Body of pancreas (tissue), 4 donors: Measurements from ENCODE around the gene STRBP. TPM values are rescaled to one million over a fixed set of nuclear protein-coding genes. Genes with fewer than 3 reads are reported as not detected.

ENCODE experiments used
- ATAC-seq: fragments of 150-250 bp; one replicate; pipeline ENCODE4 v1.9.1; 2016
- DNase-seq, 4 donors: peaks; one replicate each; pipeline ENCODE4 v3.0.0-alpha.2; 2019
- H3K27ac ChIP-seq, 4 donors: fragments of 200-600 bp; sonication (generic); 1 replicate in 3 of 4; 2 replicates in 1 of 4; pipeline versions ENCODE4 v1.5.1 to v1.6.1; 2016 to 2019; ENCODE audit warnings: mild to moderate bottlenecking in 1 of 4, mixed read lengths in 1 of 4, moderate library complexity in 1 of 4
- H3K27me3 ChIP-seq, 2 donors: fragments of 200-600 bp; sonication (generic); one replicate each; pipeline ENCODE4 v1.6.0; 2016; ENCODE audit warnings: mild to moderate bottlenecking in 1 of 2
- H3K36me3 ChIP-seq, 2 donors: fragments of 200-600 bp; sonication (generic); replicated peaks in 1 of 2; 2 replicates each; pipeline ENCODE4 v1.5.1; 2016; ENCODE audit warnings: low read depth in 2 of 2; ENCODE audit not compliant: insufficient read depth in 1 of 2
- H3K4me1 ChIP-seq: fragments of 200-600 bp; sonication (generic); one replicate; pipeline ENCODE4 v1.6.0; 2016
- H3K4me3 ChIP-seq, 2 donors: fragments of 200-600 bp; sonication (generic); 1 replicate in 1 of 2; 2 replicates in 1 of 2; pipeline ENCODE4 v1.5.1; 2016 to 2019
- H3K9me3 ChIP-seq, 3 donors: fragments of 200-600 bp; sonication (generic); 1 replicate in 2 of 3; 2 replicates in 1 of 3; pipeline ENCODE4 v1.5.1; 2016
- CTCF ChIP-seq, 7 experiments: fragments of 450-650 bp in 4 of 7; fragments of 200-600 bp in 3 of 7; sonication (generic) in 3 of 7; IDR thresholded peaks; one replicate each; pipeline ENCODE4 v1.5.1; 2016 to 2019; ENCODE audit warnings: antibody characterized with exemption in 7 of 7
- POLR2A ChIP-seq, 3 donors: fragments of 450-650 bp; IDR thresholded peaks; one replicate each; pipeline ENCODE4 v1.6.1; 2016; ENCODE audit warnings: antibody characterized with exemption in 3 of 3, mild to moderate bottlenecking in 2 of 3
- WGBS, 2 donors: methylation state at CpG; one replicate each; pipeline ENCODE4 v1.1.5; 2017; 5-methylcytosine and 5-hydroxymethylcytosine counted together
- intact Hi-C: fragments of 100-400 bp; cut with DNase I; formaldehyde crosslinking; loops from one replicate; pipeline ENCODE4 v1.15.1; 2023
- total RNA-seq, 2 donors: library from RNA; depleted of rRNA; stranded (reverse); fragments of >200 nt; gene quantifications; one replicate each; pipeline ENCODE4 v1.1.0, GENCODE V29; 2016

Gene STRBP
- total RNA-seq, 2 donors from 2014 or later = 11.5 to 13.5 TPM

GRCh38 chr9:123150708-123151503 lies 117.5 kb downstream of the STRBP start:
- H3K4me3 ChIP-seq = no peak overlapping the region
- H3K4me1 ChIP-seq = peaks cover 8% of the 10 kb centered on the region
- intact Hi-C loops = no loop called here
- H3K27me3 ChIP-seq = no peaks in the 10 kb centered on the region
- ATAC-seq = no peak
- DNase-seq = no peak
- no peaks in the 10 kb centered on the region for H3K9me3 ChIP-seq
- WGBS, 2 donors = 88 to 91% methylated on average over 5 of the region's 5 CpGs
- no peak for TF ChIP-seq POLR2A (IDR thresholded peaks at IDR 0.05)
- no peak for TF ChIP-seq CTCF (IDR thresholded peaks at IDR 0.05)
- no peaks in the 10 kb centered on the region for H3K36me3 ChIP-seq
- no peak overlapping the region for H3K27ac ChIP-seq

GRCh38 chr9:123149067-123149466 lies 119.3 kb downstream of the STRBP start:
- Histone ChIP-seq H3K4me1 (peaks cover 8% of the 10 kb centered on the region), H3K9me3 (no peaks in the 10 kb centered on the region), H3K27ac (no peak overlapping the region), H3K4me3 (no peak overlapping the region), H3K27me3 (no peaks in the 10 kb centered on the region), H3K36me3 (no peaks in the 10 kb centered on the region)
- ATAC-seq (no peak), DNase-seq (no peak)
- intact Hi-C loops = no loop called here
- WGBS, 2 donors = 6 to 10% methylated on average over 1 of the region's 1 CpG
- TF ChIP-seq CTCF (IDR thresholded peaks at IDR 0.05) (no peak), POLR2A (IDR thresholded peaks at IDR 0.05) (no peak)

DNA sequence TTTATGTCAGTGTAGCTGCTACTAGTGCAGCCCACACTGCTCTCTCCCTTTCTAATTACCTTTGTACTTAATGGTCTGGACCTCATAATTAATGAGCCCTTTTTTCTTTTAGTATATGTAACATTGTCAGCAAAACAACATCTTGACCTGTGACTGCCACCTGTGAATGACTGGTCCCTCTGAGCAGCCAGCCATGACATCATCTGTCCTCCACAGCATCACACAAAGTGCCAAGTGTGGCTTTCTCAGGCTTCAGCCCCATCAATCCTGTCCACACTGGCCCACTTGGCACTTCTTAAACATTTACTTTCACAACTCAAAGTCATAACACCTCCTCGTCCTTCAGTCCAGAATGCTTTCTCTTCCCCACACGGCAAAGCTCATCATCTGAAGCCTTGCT lies 130.2 kb downstream of the STRBP start:
- Histone ChIP-seq H3K36me3 (no peaks in the 10 kb centered on the region), H3K27ac (no peak overlapping the region), H3K4me1 (no peaks in the 10 kb centered on the region), H3K27me3 (no peaks in the 10 kb centered on the region), H3K9me3 (no peaks in the 10 kb centered on the region), H3K4me3 (no peak overlapping the region)
- WGBS, 2 donors = 77 to 82% methylated on average over 2 of the region's 2 CpGs
- TF ChIP-seq CTCF (IDR thresholded peaks at IDR 0.05) (no peak), POLR2A (IDR thresholded peaks at IDR 0.05) (no peak)
- intact Hi-C loops = no loop called here
- DNase-seq = no peak
- no peak for ATAC-seq

- no peak for TF ChIP-seq CTCF (IDR thresholded peaks at IDR 0.05)
- TF ChIP-seq POLR2A (IDR thresholded peaks at IDR 0.05) = no peak
- intact Hi-C loops = no loop called here
- DNase-seq = no peak
- Histone ChIP-seq H3K9me3 (no peaks in the 10 kb centered on the region), H3K27ac (no peak overlapping the region), H3K4me3 (no peak overlapping the region), H3K27me3 (no peaks in the 10 kb centered on the region), H3K4me1 (no peaks in the 10 kb centered on the region), H3K36me3 (no peaks in the 10 kb centered on the region)
- 90 to 96% methylated on average over 5 of the region's 5 CpGs for WGBS, 2 donors
- ATAC-seq = no peak
These were observed 133.0 kb downstream of the STRBP start for GRCh38 chr9:123135430-123135829.

- H3K27me3 ChIP-seq = no peaks in the 10 kb centered on the region
- intact Hi-C loops = no loop called here
- no peak overlapping the region for H3K27ac ChIP-seq
- WGBS, 2 donors = 87 to 89% methylated on average over 6 of the region's 6 CpGs
- TF ChIP-seq CTCF (IDR thresholded peaks at IDR 0.05) = no peak
- TF ChIP-seq POLR2A (IDR thresholded peaks at IDR 0.05) = no peak
- ATAC-seq (no peak), DNase-seq (no peak)
- no peak overlapping the region for H3K4me3 ChIP-seq
- H3K9me3 ChIP-seq = no peaks in the 10 kb centered on the region
- no peaks in the 10 kb centered on the region for H3K36me3 ChIP-seq
- H3K4me1 ChIP-seq = no peaks in the 10 kb centered on the region
These were observed 135.7 kb downstream of the STRBP start for GRCh38 chr9:123132696-123133095.
